Mesenteric fat pad (tissue), 1 donor: ENCODE data around the gene KRTAP4-11. TPM values are rescaled to one million over a fixed set of nuclear protein-coding genes. Genes with fewer than 3 reads are reported as not detected.
"Not testable (repeated sequence)": the region's sequence is repeated elsewhere in the genome, so short reads cannot be mapped to it uniquely, and the experiment has no call there.

Source experiments
- DNase-seq: peaks from one replicate; pipeline ENCODE4 v3.0.0-alpha.2; 2020; ENCODE audit warnings: low spot score
- long read RNA-seq: library from polyadenylated mRNA; unstranded; transcript quantifications from one replicate; pipeline ENCODE4 v2.0.0, GENCODE V29; 2020
- total RNA-seq: library from RNA; stranded (reverse); fragmentation: NEBNext Ultra II Directional; extraction: Animal tissue kit (Norgen Biotek cat#: 25700); gene quantifications from one replicate; pipeline ENCODE4 v1.2.1, GENCODE V29; 2021
- donor health status: DM: yes; HTN: yes; CAD: no.

KRTAP4-11 gene
- not detected for total RNA-seq
- long read RNA-seq: 0 reads

DNA sequence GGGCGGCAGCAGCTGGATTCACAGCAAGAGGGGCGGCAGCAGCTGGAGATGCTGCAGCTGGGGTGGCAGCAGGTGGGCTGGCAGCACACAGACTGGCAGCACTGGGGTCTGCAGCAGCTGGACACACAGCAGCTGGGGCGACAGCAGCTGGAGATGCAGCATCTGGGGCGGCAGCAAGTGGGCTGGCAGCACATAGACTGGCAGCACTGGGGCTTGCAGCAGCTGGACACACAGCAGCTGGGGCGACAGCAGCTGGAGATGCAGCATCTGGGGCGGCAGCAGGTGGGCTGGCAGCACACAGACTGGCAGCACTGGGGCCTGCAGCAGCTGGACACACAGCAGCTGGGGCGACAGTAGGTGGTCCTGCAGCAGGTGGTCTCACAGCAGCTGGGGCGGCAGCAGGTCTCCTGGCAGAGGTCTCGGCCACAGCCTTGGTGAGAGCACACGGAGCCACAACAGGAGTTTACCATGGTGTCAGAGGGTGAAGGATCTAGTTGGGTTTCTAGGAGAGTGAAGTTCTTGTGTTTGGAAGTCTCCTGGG lies at the start of gene KRTAP4-11:
Gene KRTAP4-11 (minus strand): TSS at position 528 of the 541 bp plus-strand sequence. CDS start 58 bp downstream, at position 470.
- DNase-seq: not testable (repeated sequence)

DNA sequence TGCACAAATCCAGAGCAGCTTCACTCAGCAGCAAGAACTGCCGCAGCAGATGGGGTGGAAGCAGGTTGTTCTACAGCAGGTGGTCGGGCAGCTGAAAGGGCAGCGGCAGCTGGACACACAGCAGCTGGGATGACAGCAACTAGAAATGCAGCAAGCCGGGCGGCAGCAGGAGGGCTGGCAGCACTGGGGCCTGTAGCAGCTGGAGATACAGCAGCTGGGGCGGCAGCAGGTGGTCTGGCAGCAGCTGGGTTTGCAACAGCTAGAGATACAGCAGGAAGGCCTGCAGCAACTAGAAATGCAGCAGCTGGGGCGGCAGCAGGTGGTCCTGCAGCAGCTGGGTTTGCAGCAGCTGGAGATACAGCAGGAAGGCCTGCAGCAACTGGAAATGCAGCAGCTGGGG lies 49.4 kb upstream of the KRTAP4-11 start:
- no peak for DNase-seq

DNA sequence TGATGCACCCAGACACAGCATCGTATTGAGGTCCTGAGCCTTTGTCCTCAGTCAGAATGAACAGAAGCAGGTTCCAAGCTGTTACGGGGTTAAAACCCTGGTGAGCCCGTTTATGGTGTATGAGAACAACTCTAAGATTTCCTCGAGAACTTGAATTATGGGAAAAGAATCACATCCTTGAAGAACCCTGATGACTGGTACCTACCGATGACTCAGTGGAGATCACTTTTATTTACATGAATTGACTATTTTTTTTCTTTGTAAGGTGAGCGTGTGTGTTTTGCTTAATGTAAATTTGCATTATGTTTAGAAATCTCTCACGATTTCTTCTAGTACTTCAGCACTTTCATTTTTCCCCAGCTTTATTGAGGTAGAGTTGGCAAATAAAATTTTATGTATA lies 45.7 kb upstream of the KRTAP4-11 start:
- DNase-seq: no peak

DNA sequence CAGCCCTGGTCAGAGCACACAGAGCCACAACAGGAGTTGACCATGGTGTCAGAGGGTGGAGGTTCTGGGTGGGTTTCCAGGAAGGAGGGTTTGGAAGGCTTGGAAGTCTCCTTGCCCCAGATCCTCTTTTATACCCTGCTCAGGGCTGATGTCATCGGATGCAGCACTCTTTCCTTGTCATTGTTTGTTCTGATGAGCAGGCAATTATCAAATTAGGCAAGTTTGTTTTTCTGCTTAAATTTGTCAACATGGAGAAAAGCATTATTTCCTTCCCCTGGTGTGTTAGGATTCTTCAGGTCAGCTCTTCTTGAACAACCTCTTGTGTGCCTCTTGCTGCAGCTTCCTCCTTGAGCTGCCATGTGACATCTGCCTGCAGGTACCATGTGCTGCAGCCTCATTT lies 42.5 kb upstream of the KRTAP4-11 start, which contains the start of gene KRTAP4-4:
Gene KRTAP4-4 (minus strand): TSS at position 101 of the 400 bp plus-strand sequence. CDS start 57 bp downstream, at position 44.
- no peak for DNase-seq

DNA sequence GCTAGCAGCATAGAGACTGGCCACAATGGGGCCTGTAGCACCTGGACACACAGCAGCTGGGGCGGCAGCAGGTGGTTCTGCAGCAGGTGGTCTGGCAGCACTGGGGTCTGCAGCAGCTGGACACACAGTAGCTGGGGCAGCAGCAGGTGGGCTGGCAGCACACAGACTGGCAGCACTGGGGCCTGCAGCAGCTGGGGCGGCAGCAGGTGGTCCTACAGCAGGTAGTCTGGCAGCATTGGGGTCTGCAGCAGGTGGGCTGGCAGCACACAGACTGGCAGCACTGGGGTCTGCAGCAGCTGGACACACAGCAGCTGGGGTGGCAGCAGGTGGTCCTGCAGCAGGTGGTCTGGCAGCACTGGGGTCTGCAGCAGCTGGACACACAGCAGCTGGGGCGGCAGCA lies 42.0 kb upstream of the KRTAP4-11 start:
- DNase-seq: not testable (repeated sequence)

DNA sequence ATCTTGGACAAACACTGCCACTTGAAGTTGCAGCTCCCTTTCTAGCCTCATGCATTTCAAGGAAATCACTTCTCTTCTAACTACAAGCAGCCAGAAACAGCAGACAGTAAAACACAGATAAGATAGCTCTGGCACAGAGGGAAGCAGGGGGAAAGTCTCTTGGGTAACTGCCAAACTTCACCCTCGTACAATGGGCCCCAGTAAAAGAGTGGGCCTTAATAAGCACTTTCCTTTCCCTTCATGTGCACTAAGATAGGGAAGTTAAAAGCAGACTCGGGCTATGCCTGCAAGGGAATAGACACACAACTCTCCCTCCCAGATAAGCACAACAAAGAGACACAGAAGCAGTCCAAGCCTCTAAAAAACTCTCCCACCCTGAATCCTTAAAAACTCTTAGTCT lies 35.7 kb upstream of the KRTAP4-11 start:
- no peak for DNase-seq

DNA sequence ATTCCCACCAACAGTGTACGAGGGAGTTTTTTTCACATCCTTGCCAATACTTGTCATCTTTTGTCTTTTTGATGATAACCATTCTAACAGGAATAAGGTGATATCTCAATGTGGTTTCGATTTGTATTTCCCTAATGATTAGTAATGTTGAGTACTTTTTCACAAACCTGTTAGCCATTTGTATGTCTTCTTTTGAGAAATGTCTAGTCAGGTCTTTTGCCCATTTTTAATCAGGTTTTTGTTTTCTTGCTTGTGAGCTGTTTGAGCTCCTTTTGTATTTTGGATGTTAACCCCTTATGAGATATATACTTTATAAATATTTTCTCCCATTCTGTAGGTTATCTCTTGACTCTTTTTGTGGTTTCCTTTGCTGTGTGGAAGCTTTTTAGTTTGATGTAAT lies 33.4 kb upstream of the KRTAP4-11 start:
- no peak for DNase-seq

DNA sequence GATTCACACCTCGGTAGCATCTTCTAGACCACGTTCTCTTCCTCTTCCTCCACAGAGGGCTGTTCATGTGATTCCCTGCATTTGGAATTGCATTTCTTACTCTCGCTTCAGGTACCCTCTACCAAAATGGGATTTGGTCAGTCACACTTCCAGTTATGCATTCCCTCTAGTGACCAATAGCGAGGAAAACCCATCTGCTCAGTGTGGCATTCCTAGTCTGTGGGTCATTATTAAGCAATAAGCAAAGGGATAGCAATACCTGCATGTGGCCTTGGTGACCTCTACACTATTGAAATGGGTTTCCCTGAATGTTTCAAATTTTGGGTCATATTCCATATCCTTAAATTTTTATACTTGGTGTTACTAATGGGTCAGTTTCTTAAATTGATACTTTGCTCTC lies 31.9 kb upstream of the KRTAP4-11 start:
- DNase-seq: no peak

DNA sequence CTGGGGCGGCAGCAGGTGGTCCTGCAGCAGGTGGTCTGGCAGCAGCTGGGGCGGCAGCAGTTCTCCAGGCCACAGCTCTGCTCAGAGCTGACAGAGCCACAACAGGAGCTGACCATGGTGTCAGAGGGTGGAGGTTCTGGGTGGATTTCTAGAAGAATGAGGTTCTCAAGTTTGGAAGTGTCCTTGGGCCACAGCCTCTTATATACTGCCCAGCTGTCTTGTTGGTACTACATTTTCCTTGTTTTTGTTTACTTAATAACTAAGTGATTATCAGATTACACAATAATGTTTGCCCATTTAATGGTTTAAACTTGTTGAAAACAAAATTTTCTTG lies 31.4 kb upstream of the KRTAP4-11 start, which contains the start of gene KRTAP4-5:
Gene KRTAP4-5 (minus strand): TSS at position 174 of the 334 bp plus-strand sequence. CDS start 58 bp downstream, at position 116.
- DNase-seq: no peak

DNA sequence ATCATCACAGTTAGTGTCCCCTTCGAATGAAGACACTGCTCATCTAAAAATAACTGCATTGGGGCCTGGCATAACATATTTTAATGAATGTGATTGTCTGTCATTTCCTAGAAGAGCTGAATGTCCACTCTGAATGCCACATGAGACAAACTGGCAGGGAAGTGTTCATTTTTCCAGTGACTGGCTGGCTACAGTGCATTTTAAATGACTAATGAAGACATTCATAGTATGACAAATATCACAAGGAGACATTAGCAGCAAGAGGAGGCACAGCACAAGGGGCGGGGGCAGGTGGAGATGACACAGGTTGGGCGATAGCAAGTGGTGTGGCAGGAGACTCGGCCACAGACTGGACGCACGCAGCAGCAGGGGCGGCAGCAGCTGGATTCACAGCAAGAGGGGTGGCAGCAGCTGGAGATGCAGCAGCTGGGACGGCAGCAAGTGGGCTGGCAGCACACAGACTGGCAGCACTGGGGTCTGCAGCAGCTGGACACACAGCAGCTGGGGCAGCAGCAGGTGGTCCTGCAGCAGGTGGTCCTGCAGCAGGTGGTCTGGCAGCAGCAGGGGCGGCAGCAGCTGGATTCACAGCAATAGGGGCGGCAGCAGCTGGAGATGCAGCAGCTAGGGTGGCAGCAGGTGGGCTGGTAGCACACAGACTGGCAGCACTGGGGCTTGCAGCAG lies 30.9 kb upstream of the KRTAP4-11 start:
- DNase-seq: not testable (repeated sequence)

DNA sequence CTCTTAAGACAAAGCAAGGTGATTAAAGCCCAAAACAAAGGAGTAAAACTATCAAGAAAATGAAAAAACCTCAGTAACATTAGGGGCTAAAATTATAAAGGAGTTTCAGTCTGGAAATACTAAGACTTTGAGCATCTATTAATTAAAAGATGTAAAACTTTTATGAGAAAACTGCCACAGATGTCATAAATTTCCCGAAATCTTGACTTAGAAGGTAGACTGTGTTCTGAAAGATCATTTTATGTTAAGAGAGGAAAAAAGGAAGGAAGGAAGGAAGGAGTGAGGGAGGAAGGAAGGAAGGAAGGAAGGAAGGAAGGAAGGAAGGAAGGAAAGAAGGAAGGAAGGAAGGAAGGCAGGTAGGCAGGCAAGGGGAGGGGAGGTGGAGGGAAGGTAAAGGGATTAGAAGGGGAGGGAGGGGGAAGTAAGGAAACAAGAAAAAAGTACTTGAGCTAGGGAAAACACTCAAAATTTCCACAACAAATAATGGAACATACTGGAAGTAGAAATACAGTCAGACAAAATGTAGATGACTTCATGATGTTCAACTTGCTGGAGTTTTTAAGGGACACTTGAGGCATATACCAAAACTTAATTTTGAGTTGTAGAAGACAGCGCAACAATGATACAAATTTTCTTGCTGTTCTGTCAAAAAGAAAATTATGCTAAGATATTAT lies 29.5 kb upstream of the KRTAP4-11 start:
- DNase-seq: no peak

DNA sequence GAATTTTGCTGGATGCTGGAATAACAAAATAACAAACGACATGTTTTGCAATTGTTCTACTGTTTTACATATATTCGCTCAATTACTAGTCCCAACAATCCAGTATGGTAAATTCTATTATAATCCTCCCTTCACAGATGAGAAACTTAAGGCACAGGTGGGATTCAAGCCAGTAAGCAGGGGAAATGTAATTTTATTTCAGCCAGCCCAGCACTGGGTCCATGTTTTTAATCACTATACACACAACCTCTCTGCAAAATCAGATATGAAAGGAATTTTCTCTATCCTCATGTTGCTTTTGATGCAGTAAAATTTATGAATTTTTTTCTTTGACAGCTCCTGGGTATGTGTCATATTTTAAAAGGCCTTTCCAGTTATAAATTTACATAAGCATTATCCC lies 27.1 kb upstream of the KRTAP4-11 start:
- no peak for DNase-seq

DNA sequence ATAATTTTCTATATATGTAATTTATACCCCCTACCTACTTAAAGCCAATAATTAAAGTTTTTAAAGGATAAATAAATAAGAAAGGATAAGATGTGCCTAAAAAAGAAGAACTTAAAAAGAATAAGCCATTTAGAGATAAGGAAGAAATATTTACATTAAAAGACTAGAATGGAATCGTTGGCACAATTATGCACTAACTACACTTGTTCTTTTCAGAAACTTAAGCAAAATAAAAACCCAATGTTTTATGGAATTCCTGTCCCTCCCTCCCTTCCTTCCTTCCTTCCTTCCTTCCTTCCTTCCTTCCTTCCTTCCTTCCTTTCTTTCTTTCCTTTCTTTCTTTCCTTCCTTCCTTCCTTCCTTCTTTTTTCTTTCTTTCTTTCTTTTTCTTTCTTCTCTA lies 26.7 kb upstream of the KRTAP4-11 start:
- DNase-seq: no peak

DNA sequence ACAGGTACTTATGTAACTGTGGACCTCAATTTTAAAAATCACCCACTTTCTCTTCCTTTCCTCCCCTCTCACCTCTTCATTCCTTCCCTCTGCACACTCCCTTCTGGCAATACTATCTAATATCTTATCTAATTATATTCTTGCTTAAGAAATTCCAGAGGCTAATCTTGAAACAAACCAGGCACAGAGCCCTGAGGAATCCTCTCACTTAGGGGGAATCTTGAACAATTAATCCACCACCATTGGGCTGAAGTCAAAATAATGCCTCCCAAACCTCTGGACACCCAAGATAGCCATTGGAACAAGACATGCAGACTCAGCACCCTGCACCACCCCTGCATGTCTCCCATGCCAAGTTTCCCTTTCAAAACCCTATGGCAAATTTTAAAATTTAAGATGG lies 23.2 kb upstream of the KRTAP4-11 start:
- DNase-seq: no peak

DNA sequence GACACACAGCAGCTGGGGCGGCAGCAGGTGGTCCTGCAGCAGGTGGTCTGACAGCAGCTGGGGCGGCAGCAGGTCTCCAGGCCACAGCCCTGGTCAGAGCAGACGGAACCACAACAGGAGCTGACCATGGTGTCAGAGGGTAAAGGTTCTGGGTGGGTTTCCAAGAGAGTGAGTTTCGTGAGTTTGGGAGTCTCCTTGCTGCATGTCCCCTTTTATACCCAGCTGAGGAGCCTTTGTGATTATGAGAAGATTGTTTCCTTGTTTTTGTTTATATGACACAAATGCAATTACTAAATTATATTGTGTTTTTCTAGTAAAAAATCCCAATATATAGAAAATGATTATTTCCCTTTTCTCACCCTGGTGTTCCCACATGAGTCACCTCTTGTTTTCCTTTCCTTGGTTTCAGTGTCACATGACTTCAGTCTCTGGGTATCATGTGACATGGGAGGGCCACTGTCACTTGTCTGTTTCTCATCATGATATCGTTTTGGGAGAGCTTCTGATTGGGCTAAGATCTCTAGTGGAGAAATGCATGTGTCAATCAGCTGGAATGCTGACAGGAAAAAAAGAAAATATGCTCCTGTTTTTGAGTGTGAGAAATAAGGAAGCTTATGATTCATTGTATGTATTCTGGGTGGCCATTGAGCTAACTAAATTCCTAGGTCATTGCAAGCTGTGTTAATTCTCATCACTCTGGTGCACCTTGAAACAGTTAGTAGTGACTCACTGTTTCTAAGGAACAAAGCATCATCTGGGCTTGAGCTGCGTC lies 22.4 kb upstream of the KRTAP4-11 start, which contains the start of gene KRTAP4-6:
Gene KRTAP4-6 (minus strand): TSS at position 185 of the 772 bp plus-strand sequence. CDS start 57 bp downstream, at position 128.
- DNase-seq: no peak

DNA sequence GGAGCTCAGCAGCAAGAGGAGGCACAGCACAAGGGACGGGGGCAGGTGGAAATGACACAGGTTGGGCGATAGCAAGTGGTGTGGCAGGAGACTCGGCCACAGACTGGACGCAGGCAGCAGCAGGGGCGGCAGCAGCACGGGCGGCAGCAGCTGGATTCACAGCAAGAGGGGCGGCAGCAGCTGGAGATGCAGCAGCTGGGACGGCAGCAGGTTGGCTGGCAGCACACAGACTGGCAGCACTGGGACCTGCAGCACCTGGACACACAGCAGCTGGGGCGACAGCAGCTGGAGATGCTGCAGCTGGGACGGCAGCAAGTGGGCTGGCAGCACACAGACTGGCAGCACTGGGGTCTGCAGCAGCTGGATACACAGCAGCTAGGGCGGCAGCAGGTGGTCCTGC lies 21.7 kb upstream of the KRTAP4-11 start:
- not testable (repeated sequence) for DNase-seq

DNA sequence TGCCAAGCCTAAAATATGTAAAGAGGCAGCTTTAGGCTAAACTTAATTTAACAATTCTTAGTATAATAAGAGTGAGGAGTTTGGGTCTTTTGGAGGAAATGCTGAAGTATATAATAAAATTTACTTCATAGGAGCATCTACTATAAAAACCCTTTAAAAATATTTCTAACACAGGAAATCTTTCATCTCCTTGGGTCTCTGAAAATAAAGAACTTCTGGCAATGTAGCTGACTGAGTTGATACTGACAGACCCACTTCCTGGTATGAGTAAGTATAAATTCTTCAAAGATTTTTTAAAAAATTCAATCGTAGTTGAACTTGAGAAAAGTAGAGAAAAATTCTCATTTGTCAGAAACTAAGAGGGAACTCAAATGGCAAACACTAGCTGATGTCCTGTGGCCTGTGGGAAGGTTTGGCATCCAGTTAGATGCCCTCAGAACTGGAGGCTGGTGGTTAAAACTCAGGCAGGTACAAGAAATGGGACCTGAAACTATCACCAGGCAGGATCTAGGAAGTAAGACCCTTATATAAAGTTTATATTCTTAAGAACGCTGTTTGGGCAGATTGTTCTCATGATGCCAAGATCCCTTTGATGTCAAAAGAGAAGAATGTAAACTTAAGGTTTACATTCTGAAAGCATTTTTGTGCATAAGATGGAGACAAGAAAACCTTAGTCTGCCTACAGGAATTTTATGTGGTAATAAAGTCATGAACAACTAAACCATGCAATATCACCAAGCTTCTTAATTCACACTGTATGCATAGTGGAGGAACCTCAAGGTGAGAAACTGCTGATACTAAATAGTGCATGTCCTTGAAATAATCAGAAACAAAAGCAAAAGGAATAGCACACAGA lies 15.9 kb upstream of the KRTAP4-11 start:
- DNase-seq: no peak

DNA sequence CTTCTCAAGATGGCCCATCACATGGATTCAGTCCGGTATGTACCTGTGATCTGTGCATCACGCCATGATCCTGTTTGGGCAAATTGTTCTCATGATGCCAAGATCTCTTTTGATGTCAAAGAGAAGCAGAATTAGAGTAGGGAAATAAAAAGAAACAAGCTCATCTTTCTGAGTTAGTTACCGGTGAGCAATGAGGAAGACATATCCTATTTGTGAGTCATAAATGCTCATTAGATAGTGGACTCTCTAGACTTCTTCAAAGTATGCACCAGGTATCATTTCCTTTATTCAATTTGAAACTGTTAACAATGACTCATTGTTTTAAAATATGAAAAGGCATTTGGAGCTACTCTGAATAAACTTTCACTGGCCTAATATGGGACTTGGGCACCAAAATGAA lies 13.8 kb upstream of the KRTAP4-11 start:
- no peak for DNase-seq

DNA sequence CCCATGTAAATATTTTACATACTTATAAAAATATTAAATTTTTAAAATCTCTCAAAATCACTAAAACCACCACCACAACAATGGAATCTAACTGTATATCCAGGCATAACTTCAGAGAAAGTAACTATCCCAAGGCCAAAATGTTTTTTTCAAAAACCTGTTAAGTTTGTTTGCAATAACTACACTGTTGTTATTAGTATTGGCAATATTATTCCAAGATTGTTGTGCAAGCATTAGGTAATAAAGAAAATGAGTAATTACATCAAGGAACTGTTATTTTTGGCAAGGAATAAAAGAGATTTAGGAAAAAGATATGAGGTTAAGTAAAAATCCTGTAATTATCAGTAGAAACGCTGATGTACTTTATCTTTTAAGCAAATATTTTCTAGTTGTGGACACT lies 9.2 kb upstream of the KRTAP4-11 start:
- no peak for DNase-seq

DNA sequence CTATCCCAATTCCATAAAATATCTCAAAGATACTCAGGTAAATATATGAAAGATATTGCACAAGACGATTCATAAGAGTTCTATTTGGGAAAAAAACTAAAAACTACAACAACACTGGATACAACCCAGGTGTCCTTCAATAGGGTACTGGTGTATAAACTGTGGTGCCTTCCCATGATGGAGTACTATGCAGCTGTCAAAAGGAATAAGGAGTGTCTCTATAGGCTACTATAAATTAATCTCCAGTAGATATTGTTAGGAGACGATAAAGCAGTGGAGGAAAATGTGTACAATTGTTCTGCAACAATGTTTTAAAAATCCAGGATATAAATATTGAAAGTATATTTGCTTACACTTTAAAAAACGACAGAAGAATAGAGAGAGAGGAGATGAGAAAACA lies 8.2 kb upstream of the KRTAP4-11 start:
- no peak for DNase-seq

DNA sequence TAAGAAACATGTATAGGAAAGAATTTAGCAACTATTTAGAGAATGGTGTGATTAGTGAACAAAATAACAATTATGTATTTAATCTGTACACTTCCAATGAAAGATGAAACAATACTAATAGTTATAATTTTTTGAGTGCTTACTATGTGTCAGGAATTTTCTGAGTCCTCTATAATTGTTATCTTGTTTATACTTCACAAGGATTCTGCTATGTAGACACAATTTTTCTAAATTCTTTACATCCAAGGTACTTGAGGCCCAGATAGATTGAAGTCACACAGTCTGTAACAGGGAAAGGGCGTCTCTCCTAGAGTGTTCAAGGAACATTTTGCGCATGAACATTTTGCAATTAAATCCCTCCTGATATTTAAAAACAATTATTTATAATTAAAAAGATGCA lies 6.9 kb upstream of the KRTAP4-11 start:
- no peak for DNase-seq
